ENCODE data around the gene SPINT1.

DNA sequence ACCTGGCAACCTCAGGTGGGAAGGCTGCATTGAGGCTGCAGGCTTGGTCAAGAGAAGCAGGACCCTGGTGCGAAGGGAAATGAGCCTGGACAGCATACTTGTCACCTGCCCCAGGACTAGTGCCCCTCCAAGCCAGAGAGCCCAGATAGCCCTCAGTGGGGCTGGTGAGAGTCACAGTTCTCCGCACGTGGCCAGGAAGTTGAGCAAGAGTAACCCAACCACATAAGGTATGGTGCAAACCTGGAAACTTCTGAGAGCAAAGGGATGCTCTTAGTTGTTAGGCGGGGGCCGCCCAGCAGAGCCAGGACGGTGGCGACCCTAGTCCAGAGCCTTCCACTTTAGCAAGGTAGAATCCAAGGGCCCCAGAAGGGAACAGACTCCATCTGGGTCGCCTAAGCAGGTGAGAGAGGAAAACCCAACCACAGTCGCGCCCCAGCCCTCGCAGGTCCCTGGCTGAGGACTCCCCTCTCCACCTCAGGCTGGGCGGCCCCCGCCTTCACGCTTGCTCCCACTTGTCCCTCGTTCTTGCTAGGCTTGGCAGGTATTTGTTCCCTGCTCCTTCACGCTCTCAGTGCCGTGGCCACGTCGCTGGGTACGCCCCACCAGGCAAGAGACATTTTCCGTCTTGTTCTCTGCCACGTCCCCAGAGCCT is 49.3 kb downstream of the SPINT1 start:
- TF ChIP-seq, protein P1, sequence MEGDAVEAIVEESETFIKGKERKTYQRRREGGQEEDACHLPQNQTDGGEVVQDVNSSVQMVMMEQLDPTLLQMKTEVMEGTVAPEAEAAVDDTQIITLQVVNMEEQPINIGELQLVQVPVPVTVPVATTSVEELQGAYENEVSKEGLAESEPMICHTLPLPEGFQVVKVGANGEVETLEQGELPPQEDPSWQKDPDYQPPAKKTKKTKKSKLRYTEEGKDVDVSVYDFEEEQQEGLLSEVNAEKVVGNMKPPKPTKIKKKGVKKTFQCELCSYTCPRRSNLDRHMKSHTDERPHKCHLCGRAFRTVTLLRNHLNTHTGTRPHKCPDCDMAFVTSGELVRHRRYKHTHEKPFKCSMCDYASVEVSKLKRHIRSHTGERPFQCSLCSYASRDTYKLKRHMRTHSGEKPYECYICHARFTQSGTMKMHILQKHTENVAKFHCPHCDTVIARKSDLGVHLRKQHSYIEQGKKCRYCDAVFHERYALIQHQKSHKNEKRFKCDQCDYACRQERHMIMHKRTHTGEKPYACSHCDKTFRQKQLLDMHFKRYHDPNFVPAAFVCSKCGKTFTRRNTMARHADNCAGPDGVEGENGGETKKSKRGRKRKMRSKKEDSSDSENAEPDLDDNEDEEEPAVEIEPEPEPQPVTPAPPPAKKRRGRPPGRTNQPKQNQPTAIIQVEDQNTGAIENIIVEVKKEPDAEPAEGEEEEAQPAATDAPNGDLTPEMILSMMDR (IDR thresholded peaks at IDR 0.05; ENCODE audit: low read depth, low read length) = no peak
- TF ChIP-seq EZH2phosphoT487 (IDR thresholded peaks at IDR 0.05; ENCODE audit: low read depth) = no peak
